ENCODE data around the gene ZBED4. TPM values are rescaled to one million over a fixed set of nuclear protein-coding genes. Genes with fewer than 3 reads are reported as not detected.
A peak's percentile ranks its signal among the peaks of the same experiment; 100 is the strongest.

The ZBED4 gene
- total RNA-seq, 1 experiment from 2014 or later, result 7.7 TPM

GRCh38 chr22:49880281-49880680 lies 26.6 kb downstream of the ZBED4 start:
- no peak for DNase-seq (ENCODE audit: low read depth)

GRCh38 chr22:49881856-49882255 lies 28.2 kb downstream of the ZBED4 start:
- no peak for DNase-seq (ENCODE audit: low read depth)

GRCh38 chr22:49882519-49883293 lies 29.1 kb downstream of the ZBED4 start:
- no peak for DNase-seq (ENCODE audit: low read depth)

- no peak for DNase-seq (ENCODE audit: low read depth)
Measured at GRCh38 chr22:49883294-49883640, 29.6 kb downstream of the ZBED4 start.

GRCh38 chr22:49884075-49884474 lies 30.4 kb downstream of the ZBED4 start:
- DNase-seq (ENCODE audit: low read depth), result no peak

- no peak for DNase-seq (ENCODE audit: low read depth)
Measured at GRCh38 chr22:49884503-49885260, 31.0 kb downstream of the ZBED4 start.

- DNase-seq (ENCODE audit: low read depth), result no peak
Measured at GRCh38 chr22:49885281-49885680, 31.6 kb downstream of the ZBED4 start.

GRCh38 chr22:49885881-49886280 lies 32.2 kb downstream of the ZBED4 start:
- no peak for DNase-seq (ENCODE audit: low read depth)

- DNase-seq (ENCODE audit: low read depth), result no peak
Measured at GRCh38 chr22:49886346-49887063, 32.9 kb downstream of the ZBED4 start.

- no peak for DNase-seq (ENCODE audit: low read depth)
Measured at GRCh38 chr22:49887064-49887451, 33.4 kb downstream of the ZBED4 start.

- no peak for DNase-seq (ENCODE audit: low read depth)
Measured at GRCh38 chr22:49887702-49888101, 34.1 kb downstream of the ZBED4 start.

- no peak for DNase-seq (ENCODE audit: low read depth)
Measured at GRCh38 chr22:49889071-49889470, 35.4 kb downstream of the ZBED4 start.

- DNase-seq (ENCODE audit: low read depth), result no peak
Measured at GRCh38 chr22:49892226-49892899, 38.7 kb downstream of the ZBED4 start.

GRCh38 chr22:49893025-49893424 lies 39.4 kb downstream of the ZBED4 start:
- no peak for DNase-seq (ENCODE audit: low read depth)

GRCh38 chr22:49894322-49895054 lies 40.8 kb downstream of the ZBED4 start:
- DNase-seq (ENCODE audit: low read depth), result peak; percentile 46

- no peak for DNase-seq (ENCODE audit: low read depth)
Measured at GRCh38 chr22:49896201-49896600, 42.6 kb downstream of the ZBED4 start.

- no peak for DNase-seq (ENCODE audit: low read depth)
Measured at GRCh38 chr22:49897015-49897684, 43.5 kb downstream of the ZBED4 start.

GRCh38 chr22:49899530-49899929 lies 45.9 kb downstream of the ZBED4 start:
- DNase-seq (ENCODE audit: low read depth), result no peak

GRCh38 chr22:49900441-49901230 lies 47.0 kb downstream of the ZBED4 start:
- DNase-seq (ENCODE audit: low read depth), result peak; percentile 16

GRCh38 chr22:49901457-49901856 lies 47.8 kb downstream of the ZBED4 start:
- no peak for DNase-seq (ENCODE audit: low read depth)

Data from RPMI7951 (cell line).